Epithelial cell of proximal tubule (primary cell): ENCODE data around the gene PERCC1. TPM values are rescaled to one million over a fixed set of nuclear protein-coding genes. Genes with fewer than 3 reads are reported as not detected.

ENCODE experiments used
- DNase-seq: peaks from one replicate; pipeline ENCODE4 v3.0.0-alpha.2; 2011; ENCODE audit warnings: low read depth
- H3K4me3 ChIP-seq: 2 replicates; pipeline ENCODE4 v1.5.1; 2011; ENCODE audit warnings: low read depth, mild to moderate bottlenecking, low read length
- CTCF ChIP-seq: conservative IDR thresholded peaks from 2 replicates; pipeline ENCODE4 v1.5.1; 2012; ENCODE audit warnings: low read depth, mild to moderate bottlenecking, low read length
- total RNA-seq: library from RNA; depleted of rRNA; stranded (reverse); fragments of >200 nt; gene quantifications from 2 replicates; pipeline ENCODE4 v1.2.3, GENCODE V29; 2015

Gene PERCC1
- total RNA-seq, 1 donor from 2014 or later: not detected

GRCh38 chr16:1450841-1451240 lies 20.0 kb downstream of the PERCC1 start:
- H3K4me3 ChIP-seq: no peak overlapping the region
- DNase-seq: no peak
- no peak for TF ChIP-seq CTCF

GRCh38 chr16:1451702-1452392 lies 21.0 kb downstream of the PERCC1 start:
- no peak for DNase-seq
- no peak overlapping the region for H3K4me3 ChIP-seq
- TF ChIP-seq CTCF: no peak

- H3K4me3 ChIP-seq: no peak overlapping the region
- DNase-seq: no peak
- no peak for TF ChIP-seq CTCF
Measured at GRCh38 chr16:1452530-1452929, 21.7 kb downstream of the PERCC1 start.

- no peak for TF ChIP-seq CTCF
- no peak for DNase-seq
- H3K4me3 ChIP-seq: no peak overlapping the region
Measured at GRCh38 chr16:1453316-1453715, 22.4 kb downstream of the PERCC1 start.

GRCh38 chr16:1454561-1454960 lies 23.7 kb downstream of the PERCC1 start:
- no peak for DNase-seq
- no peak overlapping the region for H3K4me3 ChIP-seq
- TF ChIP-seq CTCF: no peak

- no peak for DNase-seq
- no peak overlapping the region for H3K4me3 ChIP-seq
- no peak for TF ChIP-seq CTCF
Measured at GRCh38 chr16:1455190-1456171, 24.6 kb downstream of the PERCC1 start.
